Spleen (tissue), 7 donors: ENCODE results near the gene PLOD1.

Experiments
- POLR2A ChIP-seq, 3 donors: fragments of 450-650 bp; IDR thresholded peaks; one replicate each; pipeline ENCODE4 v1.5.1; 2017; ENCODE audit warnings: antibody characterized with exemption in 3 of 3, mild to moderate bottlenecking in 1 of 3
- POLR2AphosphoS5 ChIP-seq, 3 donors: sonication (generic); formaldehyde crosslinking; IDR thresholded peaks; one replicate each; pipeline ENCODE4 v1.5.1; 2017; ENCODE audit warnings: antibody characterized with exemption in 3 of 3
- TF ChIP-seq, protein P1 (sequence below), 11 experiments: fragments of 200-600 bp in 7 of 11; fragments of 450-650 bp in 4 of 11; sonication (generic) in 4 of 11; IDR thresholded peaks in 8 of 11; conservative IDR thresholded peaks in 3 of 11; 1 replicate in 7 of 11; 2 replicates in 4 of 11; pipeline versions ENCODE4 v1.4.0 to v1.8.0; 2016 to 2021; ENCODE audit warnings: antibody characterized with exemption in 11 of 11, inconsistent platforms in 4 of 11, mild to moderate bottlenecking in 1 of 11
- donor health status: DM: no; HTN: no; CAD: no; lungs with moderate emphysema.
- donor health status: DM: no; HTN: no; CAD: no.
- donor health status: DM: no; HTN: no; CAD: no.

DNA sequence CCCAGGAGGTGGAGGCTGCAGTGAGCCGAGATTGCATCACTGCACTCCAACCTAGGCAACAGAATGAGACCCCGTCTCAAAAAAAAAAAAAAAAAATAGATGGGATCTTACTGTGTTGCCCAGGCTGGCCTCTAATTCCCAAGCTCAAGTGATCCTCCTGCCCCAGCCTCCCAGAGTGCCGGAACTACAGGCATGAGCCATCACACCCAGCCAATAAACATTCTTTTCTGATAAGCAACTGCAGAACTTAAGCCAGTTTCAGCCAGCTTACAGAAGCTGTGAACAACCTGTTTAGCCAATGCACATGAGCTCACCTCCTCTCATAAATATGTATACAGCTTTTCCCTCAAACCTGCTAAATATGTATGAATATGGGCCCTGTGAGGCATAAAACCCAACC lies 81.7 kb downstream of the PLOD1 start:
- TF ChIP-seq, protein P1, sequence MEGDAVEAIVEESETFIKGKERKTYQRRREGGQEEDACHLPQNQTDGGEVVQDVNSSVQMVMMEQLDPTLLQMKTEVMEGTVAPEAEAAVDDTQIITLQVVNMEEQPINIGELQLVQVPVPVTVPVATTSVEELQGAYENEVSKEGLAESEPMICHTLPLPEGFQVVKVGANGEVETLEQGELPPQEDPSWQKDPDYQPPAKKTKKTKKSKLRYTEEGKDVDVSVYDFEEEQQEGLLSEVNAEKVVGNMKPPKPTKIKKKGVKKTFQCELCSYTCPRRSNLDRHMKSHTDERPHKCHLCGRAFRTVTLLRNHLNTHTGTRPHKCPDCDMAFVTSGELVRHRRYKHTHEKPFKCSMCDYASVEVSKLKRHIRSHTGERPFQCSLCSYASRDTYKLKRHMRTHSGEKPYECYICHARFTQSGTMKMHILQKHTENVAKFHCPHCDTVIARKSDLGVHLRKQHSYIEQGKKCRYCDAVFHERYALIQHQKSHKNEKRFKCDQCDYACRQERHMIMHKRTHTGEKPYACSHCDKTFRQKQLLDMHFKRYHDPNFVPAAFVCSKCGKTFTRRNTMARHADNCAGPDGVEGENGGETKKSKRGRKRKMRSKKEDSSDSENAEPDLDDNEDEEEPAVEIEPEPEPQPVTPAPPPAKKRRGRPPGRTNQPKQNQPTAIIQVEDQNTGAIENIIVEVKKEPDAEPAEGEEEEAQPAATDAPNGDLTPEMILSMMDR (IDR thresholded peaks at IDR 0.05 in 8 of 11, conservative IDR thresholded peaks at IDR 0.05 in 3 of 11) = no peak
- TF ChIP-seq POLR2AphosphoS5 (IDR thresholded peaks at IDR 0.05) = no peak
- no peak for TF ChIP-seq POLR2A (IDR thresholded peaks at IDR 0.05)
